ENCODE data around the gene ZNF574.
A peak's percentile ranks its signal among the peaks of the same experiment; 100 is the strongest.

Gene ZNF574

DNA sequence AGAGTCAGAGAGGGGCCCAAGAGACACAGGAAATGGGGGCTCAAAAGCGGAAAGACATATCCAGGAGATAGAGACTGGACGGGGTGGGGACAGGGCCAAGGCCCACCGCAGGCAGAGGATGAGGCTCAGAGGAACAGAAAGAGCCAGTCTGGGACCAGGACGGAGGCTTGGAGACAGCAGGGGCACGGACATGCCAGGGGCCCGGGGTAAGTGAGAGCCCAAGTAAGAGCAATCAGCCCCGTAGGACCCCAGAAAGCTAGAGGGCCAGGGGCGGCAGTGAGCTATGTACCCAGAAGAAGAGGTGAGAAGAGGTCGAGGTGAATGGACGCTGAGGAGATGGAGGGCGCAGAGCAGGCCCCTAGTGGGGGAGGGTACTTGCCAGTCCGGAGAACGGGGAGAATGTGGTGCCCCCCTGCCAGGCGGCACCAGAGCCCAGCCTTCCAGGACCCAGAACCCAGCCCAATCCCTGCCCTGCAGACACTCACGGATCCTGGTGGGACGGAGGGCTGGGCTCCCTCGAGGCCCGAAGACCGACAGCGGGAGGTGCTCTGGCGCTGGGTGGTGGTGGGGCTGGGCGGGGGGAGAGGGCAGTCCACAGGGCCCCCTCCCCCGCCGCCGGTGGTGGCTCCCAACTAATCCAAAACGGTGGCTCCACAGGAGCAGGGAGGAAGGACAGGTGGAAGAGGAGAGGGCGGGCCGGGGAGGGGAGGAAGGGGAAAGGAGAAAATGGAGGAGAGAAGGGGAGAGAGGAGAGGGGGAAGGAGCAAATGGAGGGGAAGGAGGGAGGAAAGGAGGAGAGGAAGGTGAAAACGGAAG, 7.0 kb upstream of the ZNF574 start:
- TF ChIP-seq POLR2AphosphoS5 (IDR thresholded peaks at IDR 0.05; ENCODE audit: low read depth, low read length) (no peak), FOXP2 (optimal IDR thresholded peaks at IDR 0.05; ENCODE audit: borderline replicate concordance, extremely low read depth, extremely low read length, insufficient read depth) (no peak), SIN3A (IDR thresholded peaks at IDR 0.05; ENCODE audit: borderline replicate concordance, insufficient read depth, low read length) (no peak), TAF1 (IDR thresholded peaks at IDR 0.05; ENCODE audit: borderline replicate concordance, insufficient read depth, low read length) (no peak)
- TF ChIP-seq, protein P1, sequence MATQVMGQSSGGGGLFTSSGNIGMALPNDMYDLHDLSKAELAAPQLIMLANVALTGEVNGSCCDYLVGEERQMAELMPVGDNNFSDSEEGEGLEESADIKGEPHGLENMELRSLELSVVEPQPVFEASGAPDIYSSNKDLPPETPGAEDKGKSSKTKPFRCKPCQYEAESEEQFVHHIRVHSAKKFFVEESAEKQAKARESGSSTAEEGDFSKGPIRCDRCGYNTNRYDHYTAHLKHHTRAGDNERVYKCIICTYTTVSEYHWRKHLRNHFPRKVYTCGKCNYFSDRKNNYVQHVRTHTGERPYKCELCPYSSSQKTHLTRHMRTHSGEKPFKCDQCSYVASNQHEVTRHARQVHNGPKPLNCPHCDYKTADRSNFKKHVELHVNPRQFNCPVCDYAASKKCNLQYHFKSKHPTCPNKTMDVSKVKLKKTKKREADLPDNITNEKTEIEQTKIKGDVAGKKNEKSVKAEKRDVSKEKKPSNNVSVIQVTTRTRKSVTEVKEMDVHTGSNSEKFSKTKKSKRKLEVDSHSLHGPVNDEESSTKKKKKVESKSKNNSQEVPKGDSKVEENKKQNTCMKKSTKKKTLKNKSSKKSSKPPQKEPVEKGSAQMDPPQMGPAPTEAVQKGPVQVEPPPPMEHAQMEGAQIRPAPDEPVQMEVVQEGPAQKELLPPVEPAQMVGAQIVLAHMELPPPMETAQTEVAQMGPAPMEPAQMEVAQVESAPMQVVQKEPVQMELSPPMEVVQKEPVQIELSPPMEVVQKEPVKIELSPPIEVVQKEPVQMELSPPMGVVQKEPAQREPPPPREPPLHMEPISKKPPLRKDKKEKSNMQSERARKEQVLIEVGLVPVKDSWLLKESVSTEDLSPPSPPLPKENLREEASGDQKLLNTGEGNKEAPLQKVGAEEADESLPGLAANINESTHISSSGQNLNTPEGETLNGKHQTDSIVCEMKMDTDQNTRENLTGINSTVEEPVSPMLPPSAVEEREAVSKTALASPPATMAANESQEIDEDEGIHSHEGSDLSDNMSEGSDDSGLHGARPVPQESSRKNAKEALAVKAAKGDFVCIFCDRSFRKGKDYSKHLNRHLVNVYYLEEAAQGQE (IDR thresholded peaks at IDR 0.05; ENCODE audit: insufficient read depth in 1 of 2, low read depth in 2 of 2, low read length in 2 of 2) = no peak

DNA sequence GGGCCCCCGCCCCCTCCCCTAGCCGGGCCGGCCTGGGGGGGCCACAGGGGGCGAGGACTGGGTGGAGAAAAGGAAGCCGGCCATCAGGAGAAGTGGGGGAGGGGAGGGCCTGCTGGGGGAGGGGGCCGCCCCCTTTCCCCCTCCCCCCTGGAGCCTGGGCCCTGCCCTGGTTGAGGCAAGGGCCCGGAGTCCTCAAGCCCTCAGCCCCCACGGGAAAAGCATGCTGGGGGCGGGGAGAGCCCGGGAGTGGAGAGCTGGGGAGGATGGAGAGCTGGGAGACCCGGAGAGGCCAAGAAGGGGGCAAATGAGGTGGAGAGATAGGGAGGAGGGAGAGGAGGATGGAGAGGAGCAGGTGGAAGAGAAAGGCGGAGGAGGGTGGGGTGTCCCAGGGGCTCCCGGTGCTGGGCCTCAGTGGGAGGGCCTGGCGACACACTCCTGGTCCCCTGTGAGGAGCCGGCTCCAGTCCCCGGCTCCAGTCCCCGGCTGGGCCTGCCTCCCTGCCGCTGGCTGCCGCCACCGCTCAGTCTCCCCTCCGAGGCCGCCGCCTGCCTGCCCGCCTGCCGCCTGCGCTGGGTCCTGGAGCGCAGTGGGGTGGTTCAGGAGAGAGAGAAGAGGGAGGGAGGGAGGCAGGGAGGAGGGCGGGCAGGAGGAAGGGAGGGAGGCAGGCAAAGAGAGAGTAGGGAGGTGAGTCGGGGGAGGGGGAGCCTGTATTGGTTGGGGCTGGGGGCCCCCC, 6.2 kb upstream of the ZNF574 start, which contains the start of gene GRIK5:
Gene GRIK5 (minus strand): TSS at position 588 of the 733 bp plus-strand sequence. CDS start 4,436 bp downstream, outside the sequence.
- TF ChIP-seq POLR2AphosphoS5 (IDR thresholded peaks at IDR 0.05; ENCODE audit: low read depth, low read length) (no peak), FOXP2 (optimal IDR thresholded peaks at IDR 0.05; ENCODE audit: borderline replicate concordance, extremely low read depth, extremely low read length, insufficient read depth) (no peak), TAF1 (IDR thresholded peaks at IDR 0.05; ENCODE audit: borderline replicate concordance, insufficient read depth, low read length) (no peak), SIN3A (IDR thresholded peaks at IDR 0.05; ENCODE audit: borderline replicate concordance, insufficient read depth, low read length) (no peak)
- TF ChIP-seq, protein P1 (IDR thresholded peaks at IDR 0.05; ENCODE audit: insufficient read depth in 1 of 2, low read depth in 2 of 2, low read length in 2 of 2) = no peak

DNA sequence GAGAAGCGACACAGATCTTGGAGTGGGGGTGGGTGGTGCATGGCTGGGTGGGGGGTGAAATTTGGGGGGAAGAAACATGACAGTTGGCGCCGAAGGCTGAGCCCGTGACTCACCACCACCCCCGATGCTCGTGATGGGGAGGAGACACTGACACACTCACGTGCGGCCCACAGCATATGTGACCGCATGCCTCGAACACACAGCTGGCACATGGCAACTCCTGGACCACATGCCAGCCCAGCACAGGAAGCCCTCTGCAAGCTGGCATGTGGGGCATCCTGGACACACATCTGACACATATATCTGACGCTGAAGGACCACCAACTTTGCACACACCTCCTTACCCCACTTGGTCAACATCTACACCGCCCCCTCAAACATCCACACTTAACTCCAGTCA, 4.7 kb upstream of the ZNF574 start:
- no peak for TF ChIP-seq POLR2AphosphoS5 (IDR thresholded peaks at IDR 0.05; ENCODE audit: low read depth, low read length)
- TF ChIP-seq SIN3A (IDR thresholded peaks at IDR 0.05; ENCODE audit: borderline replicate concordance, insufficient read depth, low read length) = no peak
- TF ChIP-seq FOXP2 (optimal IDR thresholded peaks at IDR 0.05; ENCODE audit: borderline replicate concordance, extremely low read depth, extremely low read length, insufficient read depth) = no peak
- TF ChIP-seq TAF1 (IDR thresholded peaks at IDR 0.05; ENCODE audit: borderline replicate concordance, insufficient read depth, low read length) = no peak
- TF ChIP-seq, protein P1 (IDR thresholded peaks at IDR 0.05; ENCODE audit: insufficient read depth in 1 of 2, low read depth in 2 of 2, low read length in 2 of 2) = no peak

DNA sequence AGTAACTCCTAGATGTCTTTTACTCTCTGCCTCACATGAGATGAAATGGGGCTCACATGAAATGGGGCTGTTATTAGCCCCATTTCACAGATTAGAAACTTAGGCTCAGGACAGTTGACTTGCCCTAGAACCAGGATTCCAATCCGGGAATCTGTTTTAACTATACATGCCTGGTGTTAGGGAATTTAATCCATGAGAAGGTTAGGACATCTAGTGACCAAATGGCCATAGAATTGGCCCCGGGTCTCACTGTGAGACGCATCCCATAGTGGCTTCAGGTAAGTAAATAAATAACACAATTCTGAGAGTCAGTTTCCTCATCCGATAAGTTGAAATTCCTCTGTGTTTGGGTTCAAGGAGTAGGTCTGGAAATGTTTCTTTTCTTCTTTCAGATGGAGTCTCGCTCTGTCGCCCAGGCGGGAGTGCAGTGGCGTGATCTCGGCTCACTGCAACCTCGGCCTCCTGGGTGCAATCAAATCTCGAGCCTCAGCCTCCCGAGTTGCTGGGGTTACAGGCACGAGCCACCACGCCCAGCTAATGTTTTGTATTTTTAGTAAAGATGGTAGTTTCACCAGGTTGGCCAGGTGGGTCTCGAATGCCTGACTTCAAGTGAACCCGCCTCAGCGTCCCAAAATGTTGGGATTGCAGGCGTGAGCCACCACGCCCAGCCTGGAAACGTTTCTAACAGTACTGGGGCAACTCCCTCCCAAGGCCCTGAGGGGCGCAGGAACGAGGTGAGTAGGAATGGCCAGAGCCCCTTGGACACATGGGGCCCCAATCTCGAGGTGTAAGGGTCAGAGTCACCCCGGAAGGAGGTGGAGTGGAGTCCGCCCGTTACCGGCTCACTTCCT, 1.2 kb upstream of the ZNF574 start:
- TF ChIP-seq FOXP2 (optimal IDR thresholded peaks at IDR 0.05; ENCODE audit: borderline replicate concordance, extremely low read depth, extremely low read length, insufficient read depth) (no peak), POLR2AphosphoS5 (IDR thresholded peaks at IDR 0.05; ENCODE audit: low read depth, low read length) (peak; percentile 18; the same call in 1 of the 2 replicates)

DNA sequence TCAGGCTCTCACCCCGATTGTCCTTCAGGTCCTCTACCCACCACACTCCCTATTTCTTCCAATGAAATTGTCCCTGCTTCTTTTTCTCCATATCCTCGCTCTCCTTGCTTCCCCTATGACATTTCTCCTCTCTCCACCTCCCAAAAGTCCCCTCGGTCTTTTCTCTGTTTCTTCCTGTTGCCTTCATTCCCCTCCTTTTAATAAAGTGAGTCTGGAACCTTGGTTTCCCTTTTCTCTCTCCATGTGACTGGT, 676 bp upstream of the ZNF574 start:
- no peak for TF ChIP-seq TAF1 (IDR thresholded peaks at IDR 0.05; ENCODE audit: borderline replicate concordance, insufficient read depth, low read length)
